Cardiac septum (tissue), 1 donor: ENCODE data around the gene GPX4. TPM values are rescaled to one million over a fixed set of nuclear protein-coding genes. Genes with fewer than 3 reads are reported as not detected.
A peak's percentile ranks its signal among the peaks of the same experiment; 100 is the strongest.
"Not testable (repeated sequence)": the region's sequence is repeated elsewhere in the genome, so short reads cannot be mapped to it uniquely, and the experiment has no call there.

ENCODE experiments used
- DNase-seq: peaks from one replicate; pipeline ENCODE4 v3.0.0-alpha.2; 2020; ENCODE audit warnings: low spot score
- intact Hi-C: fragments of 100-400 bp; cut with DNase I; formaldehyde crosslinking; loops from one replicate; pipeline ENCODE4 v1.14.0; 2022
- total RNA-seq: library from RNA; stranded (reverse); fragmentation: NEBNext Ultra II Directional; extraction: Animal tissue kit (Norgen Biotek cat#: 25700); gene quantifications from one replicate; pipeline ENCODE4 v1.2.1, GENCODE V29; 2021
- donor health status: DM: no; HTN: no; CAD: no.

The GPX4 gene
- total RNA-seq, 1 donor from 2014 or later: 243 TPM

- intact Hi-C loops: no loop called here
- DNase-seq: peak; percentile 89
Observed at GRCh38 chr19:1122972-1123363, 19.2 kb downstream of the GPX4 start.

- intact Hi-C loops: no loop called here
- DNase-seq: no peak
Observed at GRCh38 chr19:1123381-1123780, 19.6 kb downstream of the GPX4 start.

GRCh38 chr19:1123885-1124677 is 20.3 kb downstream of the GPX4 start:
- no peak for DNase-seq
- intact Hi-C loops: no loop called here

- DNase-seq: no peak
- intact Hi-C loops: no loop called here
Observed at GRCh38 chr19:1125601-1126467, 22.0 kb downstream of the GPX4 start.

GRCh38 chr19:1126984-1127760 is 23.4 kb downstream of the GPX4 start:
- DNase-seq: no peak
- intact Hi-C loops: no loop called here

GRCh38 chr19:1128106-1128505 is 24.3 kb downstream of the GPX4 start:
- intact Hi-C loops: no loop called here
- no peak for DNase-seq

GRCh38 chr19:1129084-1129483 is 25.3 kb downstream of the GPX4 start:
- DNase-seq, intact Hi-C loops: not testable (repeated sequence)

- no peak for DNase-seq
- intact Hi-C loops: no loop called here
Observed at GRCh38 chr19:1129535-1129934, 25.7 kb downstream of the GPX4 start.

GRCh38 chr19:1130771-1131717 is 27.2 kb downstream of the GPX4 start:
- intact Hi-C loops: no loop called here
- DNase-seq: no peak

- intact Hi-C loops: loop anchor here (1.0 to 2.0 kb wide), 2 partner anchors 20 to 41 kb away; no protein-coding TSS in a partner anchor
Observed at GRCh38 chr19:1131718-1132551, 28.1 kb downstream of the GPX4 start.

GRCh38 chr19:1132552-1133383 is 29.0 kb downstream of the GPX4 start:
- no peak for DNase-seq
- intact Hi-C loops: loop anchor here (1.0 to 2.0 kb wide), 2 partner anchors 20 to 40 kb away; no protein-coding TSS in a partner anchor

More at GRCh38 chr19:1131718-1132551, 28.1 kb downstream of the GPX4 start:
- DNase-seq: peak; percentile 97

- DNase-seq: no peak
- intact Hi-C loops: loop anchor here (2.0 kb wide), 1 partner anchor 39 kb away; no protein-coding TSS in a partner anchor
Observed at GRCh38 chr19:1133471-1133929, 29.7 kb downstream of the GPX4 start.

GRCh38 chr19:1134431-1134830 is 30.6 kb downstream of the GPX4 start:
- intact Hi-C loops: no loop called here
- no peak for DNase-seq

GRCh38 chr19:1135454-1135853 is 31.7 kb downstream of the GPX4 start:
- DNase-seq: no peak
- intact Hi-C loops: no loop called here

GRCh38 chr19:1136201-1136600 is 32.4 kb downstream of the GPX4 start:
- intact Hi-C loops: no loop called here
- DNase-seq: no peak

GRCh38 chr19:1136621-1137317 is 33.0 kb downstream of the GPX4 start:
- intact Hi-C loops: no loop called here
- no peak for DNase-seq
